ENCODE data around the gene SLC41A1.
"Not testable (repeated sequence)": the region's sequence is repeated elsewhere in the genome, so short reads cannot be mapped to it uniquely, and the experiment has no call there.

Gene SLC41A1

GRCh38 chr1:205823260-205823659 is 10.3 kb upstream of the SLC41A1 start:
- in situ Hi-C loops (cut with MboI; ENCODE audit: low sequenced_read_pairs), result not testable (repeated sequence)

- in situ Hi-C loops (cut with MboI; ENCODE audit: low sequenced_read_pairs), result no loop called here
Observed at GRCh38 chr1:205822397-205822796, 9.4 kb upstream of the SLC41A1 start.

- in situ Hi-C loops (cut with MboI; ENCODE audit: low sequenced_read_pairs), result no loop called here
Observed at GRCh38 chr1:205817988-205818387, 5.0 kb upstream of the SLC41A1 start.

- in situ Hi-C loops (cut with MboI; ENCODE audit: low sequenced_read_pairs), result no loop called here
Observed at GRCh38 chr1:205817364-205817763, 4.4 kb upstream of the SLC41A1 start.

- in situ Hi-C loops (cut with MboI; ENCODE audit: low sequenced_read_pairs), result no loop called here
Observed at GRCh38 chr1:205813755-205814058, 709 bp upstream of the SLC41A1 start.

- in situ Hi-C loops (cut with MboI; ENCODE audit: low sequenced_read_pairs), result no loop called here
Observed at GRCh38 chr1:205812271-205812877, 624 bp downstream of the SLC41A1 start.

GRCh38 chr1:205811660-205812059 is 1.3 kb downstream of the SLC41A1 start:
- in situ Hi-C loops (cut with MboI; ENCODE audit: low sequenced_read_pairs), result no loop called here

GRCh38 chr1:205810448-205811157 is 2.4 kb downstream of the SLC41A1 start:
- in situ Hi-C loops (cut with MboI; ENCODE audit: low sequenced_read_pairs), result no loop called here

- in situ Hi-C loops (cut with MboI; ENCODE audit: low sequenced_read_pairs), result no loop called here
Observed at GRCh38 chr1:205809942-205810345, 3.1 kb downstream of the SLC41A1 start.

- in situ Hi-C loops (cut with MboI; ENCODE audit: low sequenced_read_pairs), result no loop called here
Observed at GRCh38 chr1:205809469-205809868, 3.5 kb downstream of the SLC41A1 start.

- in situ Hi-C loops (cut with MboI; ENCODE audit: low sequenced_read_pairs), result no loop called here
Observed at GRCh38 chr1:205805082-205805711, 7.8 kb downstream of the SLC41A1 start.

GRCh38 chr1:205804605-205805004 is 8.4 kb downstream of the SLC41A1 start:
- in situ Hi-C loops (cut with MboI; ENCODE audit: low sequenced_read_pairs), result no loop called here

- in situ Hi-C loops (cut with MboI; ENCODE audit: low sequenced_read_pairs), result no loop called here
Observed at GRCh38 chr1:205803986-205804385, 9.0 kb downstream of the SLC41A1 start.

GRCh38 chr1:205802060-205802459 is 10.9 kb downstream of the SLC41A1 start:
- in situ Hi-C loops (cut with MboI; ENCODE audit: low sequenced_read_pairs), result no loop called here

- in situ Hi-C loops (cut with MboI; ENCODE audit: low sequenced_read_pairs), result no loop called here
Observed at GRCh38 chr1:205800981-205801703, 11.9 kb downstream of the SLC41A1 start.

- in situ Hi-C loops (cut with MboI; ENCODE audit: low sequenced_read_pairs), result no loop called here
Observed at GRCh38 chr1:205800427-205800826, 12.6 kb downstream of the SLC41A1 start.

- in situ Hi-C loops (cut with MboI; ENCODE audit: low sequenced_read_pairs), result loop anchor here (25.0 kb wide), 1 partner anchor 314 kb away; the partner anchor contains the start of gene AVPR1B
Observed at GRCh38 chr1:205798577-205798976, 14.4 kb downstream of the SLC41A1 start.

GRCh38 chr1:205797168-205797567 is 15.8 kb downstream of the SLC41A1 start:
- in situ Hi-C loops (cut with MboI; ENCODE audit: low sequenced_read_pairs), result loop anchor here (25.0 kb wide), 1 partner anchor 315 kb away; the partner anchor contains the start of gene AVPR1B

GRCh38 chr1:205794011-205794730 is 18.8 kb downstream of the SLC41A1 start:
- in situ Hi-C loops (cut with MboI; ENCODE audit: low sequenced_read_pairs), result loop anchor here (25.0 kb wide), 1 partner anchor 318 kb away; the partner anchor contains the start of gene AVPR1B

- in situ Hi-C loops (cut with MboI; ENCODE audit: low sequenced_read_pairs), result loop anchor here (25.0 kb wide), 1 partner anchor 319 kb away; the partner anchor contains the start of gene AVPR1B
Observed at GRCh38 chr1:205792961-205793673, 19.9 kb downstream of the SLC41A1 start.
